HG02571 (cell line): ENCODE data around the gene MRFAP1.
A peak's percentile ranks its signal among the peaks of the same experiment; 100 is the strongest.

Source experiments
- ATAC-seq: cut with Tn5 transposase; IDR thresholded peaks from one replicate; pipeline ENCODE4 v1.9.1; 2021; ENCODE audit warnings: mild to moderate bottlenecking, moderate library complexity; ENCODE audit not compliant: unreplicated experiment

MRFAP1 gene

GRCh38 chr4:6640292-6641163 lies at the start of gene MRFAP1:
MRFAP1 (plus strand) TSS chr4:6640685; CDS start chr4:6640863, 178 bp downstream.
- peak; percentile 75 for ATAC-seq

GRCh38 chr4:6591313-6591712 lies 49.2 kb upstream of the MRFAP1 start:
- peak; percentile 82 for ATAC-seq

GRCh38 chr4:6591781-6592180 lies 48.7 kb upstream of the MRFAP1 start:
- no peak for ATAC-seq

- ATAC-seq: no peak
Observed at GRCh38 chr4:6592804-6593563, 47.5 kb upstream of the MRFAP1 start.

GRCh38 chr4:6594341-6594740 lies 46.1 kb upstream of the MRFAP1 start:
- ATAC-seq: no peak

- no peak for ATAC-seq
Observed at GRCh38 chr4:6594826-6595355, 45.6 kb upstream of the MRFAP1 start.

- no peak for ATAC-seq
Observed at GRCh38 chr4:6595897-6596537, 44.5 kb upstream of the MRFAP1 start.

GRCh38 chr4:6596948-6597347 lies 43.5 kb upstream of the MRFAP1 start:
- no peak for ATAC-seq

- ATAC-seq: no peak
Observed at GRCh38 chr4:6598127-6598526, 42.4 kb upstream of the MRFAP1 start.

GRCh38 chr4:6598641-6599040 lies 41.8 kb upstream of the MRFAP1 start:
- ATAC-seq: no peak

- no peak for ATAC-seq
Observed at GRCh38 chr4:6601661-6602250, 38.7 kb upstream of the MRFAP1 start.

GRCh38 chr4:6602289-6602688 lies 38.2 kb upstream of the MRFAP1 start:
- no peak for ATAC-seq

GRCh38 chr4:6603128-6603527 lies 37.4 kb upstream of the MRFAP1 start:
- ATAC-seq: no peak

GRCh38 chr4:6605114-6605513 lies 35.4 kb upstream of the MRFAP1 start:
- no peak for ATAC-seq

- no peak for ATAC-seq
Observed at GRCh38 chr4:6605605-6606004, 34.9 kb upstream of the MRFAP1 start.

- ATAC-seq: no peak
Observed at GRCh38 chr4:6606465-6607235, 33.8 kb upstream of the MRFAP1 start.

GRCh38 chr4:6607368-6608055 lies 33.0 kb upstream of the MRFAP1 start:
- no peak for ATAC-seq

GRCh38 chr4:6608758-6609414 lies 31.6 kb upstream of the MRFAP1 start:
- no peak for ATAC-seq
